ENCODE data around the gene OLFM1.
A peak's percentile ranks its signal among the peaks of the same experiment; 100 is the strongest.
"Not testable (repeated sequence)": the region's sequence is repeated elsewhere in the genome, so short reads cannot be mapped to it uniquely, and the experiment has no call there.

OLFM1 gene

DNA sequence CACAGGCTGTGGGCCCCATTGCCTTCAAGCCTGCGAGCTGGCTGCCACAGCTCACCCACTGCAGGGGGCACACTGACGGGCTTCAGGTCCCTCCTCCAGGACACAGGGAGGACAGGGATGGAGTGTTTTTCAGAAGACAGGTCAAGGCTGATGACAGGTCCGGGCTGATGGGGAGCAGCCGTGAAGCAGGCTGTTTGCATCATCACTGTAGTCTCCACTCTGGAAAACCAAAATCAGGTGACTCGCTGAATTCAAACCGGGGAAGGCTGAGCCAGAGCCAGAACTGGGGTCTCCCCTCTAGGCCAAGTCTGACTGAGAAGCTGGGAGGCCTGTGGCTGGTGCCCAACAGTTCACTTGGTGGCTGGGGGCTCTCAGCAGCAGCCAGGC lies 48.5 kb downstream of the OLFM1 start:
- DNase-seq: no peak

DNA sequence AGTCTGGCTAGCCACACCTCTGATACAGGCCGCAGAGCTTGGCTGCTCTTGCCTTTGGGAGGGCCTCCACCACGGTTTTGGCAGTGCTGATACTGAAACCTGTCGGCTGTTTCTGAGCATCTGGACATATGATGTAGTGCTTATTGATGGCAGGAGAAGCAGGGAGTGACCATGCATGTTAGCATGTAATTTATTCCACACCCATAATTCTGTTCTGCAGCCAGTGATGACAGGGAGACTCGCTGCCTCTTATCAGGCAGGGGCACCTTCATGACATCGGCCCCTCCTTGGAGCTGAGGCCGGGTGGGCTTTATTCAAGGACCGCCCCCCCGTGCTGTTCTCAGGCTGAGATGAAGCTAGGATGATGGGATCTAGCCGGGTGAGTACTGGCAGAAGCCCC lies 49.0 kb downstream of the OLFM1 start:
- no peak for DNase-seq

DNA sequence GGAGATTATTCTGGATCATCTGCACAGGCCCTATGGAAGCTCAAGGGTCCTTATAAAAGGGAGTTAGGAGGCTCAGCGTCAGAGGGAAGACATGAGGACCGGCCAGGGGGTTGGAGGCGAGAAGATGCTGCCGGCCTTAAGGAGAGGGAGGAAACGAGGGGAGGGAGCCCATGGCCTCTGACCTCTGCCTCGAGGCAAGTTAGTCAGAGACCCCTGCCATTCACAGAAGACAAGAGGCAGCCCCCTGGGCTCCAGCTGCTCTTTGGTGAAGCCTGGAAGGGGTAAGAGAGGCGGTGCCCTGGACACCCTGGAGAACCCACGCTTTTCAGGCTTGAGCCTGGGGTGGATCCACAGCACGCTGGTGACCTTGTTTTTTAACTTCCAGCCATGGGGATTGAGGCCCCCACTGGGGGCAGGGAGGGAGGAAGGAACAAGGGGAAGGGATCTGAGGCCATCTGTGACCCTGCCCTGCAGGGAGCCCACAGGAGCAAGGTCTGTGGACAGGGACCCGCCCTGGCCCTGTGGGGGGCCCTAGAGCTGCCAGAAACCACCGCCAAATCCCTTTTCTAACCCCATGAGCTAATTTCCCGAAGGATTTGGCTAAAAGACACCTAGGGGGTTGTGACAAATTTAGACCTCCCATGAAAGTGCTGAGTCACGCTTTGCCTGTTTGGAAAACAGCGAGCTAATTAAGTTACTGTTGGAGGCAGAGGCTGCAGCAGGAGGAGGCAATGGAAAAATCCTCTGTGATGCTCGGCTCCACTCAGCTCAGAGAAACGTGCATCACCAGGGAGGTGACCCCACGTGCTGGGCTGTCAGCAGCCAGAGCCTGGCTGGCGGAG lies 49.7 kb downstream of the OLFM1 start:
- DNase-seq: peak; percentile 65

DNA sequence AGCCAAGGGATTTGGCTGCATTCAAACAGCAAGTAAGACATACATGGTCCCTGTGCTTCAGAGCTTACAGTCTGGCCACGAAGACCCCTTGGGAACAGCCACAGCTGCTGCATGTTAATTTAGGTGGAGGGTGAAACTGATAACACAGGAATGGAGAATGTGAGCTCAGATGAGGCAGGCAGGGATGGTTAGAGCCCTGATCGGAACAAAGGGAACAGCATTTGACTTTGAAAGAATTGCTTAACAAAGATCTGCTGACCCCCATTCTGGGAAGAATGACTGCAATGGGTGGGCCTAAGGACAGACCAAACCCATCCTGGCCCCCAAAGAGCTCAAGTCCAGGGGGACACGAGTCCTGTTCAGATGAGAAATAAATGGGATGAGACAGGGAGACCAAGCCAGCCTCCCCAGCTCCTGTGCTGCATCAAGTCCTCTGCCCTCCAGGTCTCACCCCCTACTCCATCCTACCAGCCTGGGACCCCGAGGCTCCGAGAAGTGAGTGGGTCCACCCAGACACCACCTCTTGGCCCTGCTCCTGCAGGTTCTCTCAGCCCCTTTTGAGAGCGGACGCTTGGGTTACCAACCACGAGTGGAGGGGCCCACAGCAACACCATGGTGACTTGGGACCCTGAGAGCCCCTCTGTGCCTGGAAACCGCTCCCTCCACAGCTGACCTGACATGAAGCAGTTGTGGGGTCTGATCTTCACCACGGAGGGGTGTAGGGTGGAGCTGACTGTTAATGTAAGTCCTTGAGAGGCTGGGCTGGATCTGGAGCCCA lies 50.8 kb downstream of the OLFM1 start:
- no peak for DNase-seq

DNA sequence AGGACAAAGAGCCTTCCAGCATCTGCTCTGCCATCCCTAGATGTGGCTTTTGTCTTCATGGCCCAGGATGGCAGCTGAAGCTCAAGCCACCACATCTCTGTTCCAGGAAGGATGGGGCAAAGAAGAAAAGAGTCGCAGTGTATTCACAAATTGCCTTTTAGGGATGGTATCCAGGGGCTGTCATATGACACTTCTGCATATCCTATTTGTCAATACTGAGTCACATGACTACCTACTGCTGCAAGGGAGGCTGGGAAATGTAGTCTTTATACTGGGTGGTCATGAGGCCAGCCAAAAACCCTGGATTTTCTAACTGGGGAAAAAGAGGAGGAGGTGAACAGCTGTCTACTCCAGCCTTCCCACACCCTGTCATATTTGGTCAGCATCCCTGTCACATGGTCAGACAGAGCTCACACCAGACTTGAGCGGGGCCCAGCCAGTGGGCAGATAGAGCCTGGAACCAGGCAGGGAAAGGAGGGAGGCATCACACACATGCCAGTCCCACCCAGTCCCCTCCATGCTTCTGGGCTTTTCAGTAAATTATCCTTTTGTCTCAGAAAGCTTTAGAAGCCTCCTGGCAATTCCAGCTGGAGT lies 52.0 kb downstream of the OLFM1 start:
- DNase-seq: peak; percentile 31

DNA sequence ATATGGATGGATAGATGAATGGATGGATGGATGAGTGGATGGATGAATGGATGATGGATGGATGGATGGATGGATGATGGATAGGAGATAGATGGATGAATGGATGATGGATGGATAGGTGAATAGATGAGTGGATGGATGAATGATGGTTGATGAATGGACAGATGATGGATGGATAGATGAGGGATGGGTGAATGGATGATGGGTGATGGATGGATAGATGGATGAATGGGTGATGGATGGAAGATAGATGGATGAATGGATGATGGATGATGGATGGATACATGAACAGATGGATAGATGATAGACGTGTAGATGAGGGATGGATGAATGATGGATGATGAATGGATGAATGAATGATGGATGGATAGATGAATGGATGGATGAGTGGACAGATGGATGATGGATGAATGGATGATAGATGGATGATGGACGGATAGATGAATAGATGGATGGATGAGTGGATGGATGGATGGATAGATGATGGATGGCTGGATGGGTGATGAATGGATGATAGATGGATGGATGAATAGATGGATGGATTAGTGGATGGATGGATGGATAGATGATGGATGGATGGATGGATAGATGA lies 53.8 kb downstream of the OLFM1 start:
- no peak for DNase-seq

DNA sequence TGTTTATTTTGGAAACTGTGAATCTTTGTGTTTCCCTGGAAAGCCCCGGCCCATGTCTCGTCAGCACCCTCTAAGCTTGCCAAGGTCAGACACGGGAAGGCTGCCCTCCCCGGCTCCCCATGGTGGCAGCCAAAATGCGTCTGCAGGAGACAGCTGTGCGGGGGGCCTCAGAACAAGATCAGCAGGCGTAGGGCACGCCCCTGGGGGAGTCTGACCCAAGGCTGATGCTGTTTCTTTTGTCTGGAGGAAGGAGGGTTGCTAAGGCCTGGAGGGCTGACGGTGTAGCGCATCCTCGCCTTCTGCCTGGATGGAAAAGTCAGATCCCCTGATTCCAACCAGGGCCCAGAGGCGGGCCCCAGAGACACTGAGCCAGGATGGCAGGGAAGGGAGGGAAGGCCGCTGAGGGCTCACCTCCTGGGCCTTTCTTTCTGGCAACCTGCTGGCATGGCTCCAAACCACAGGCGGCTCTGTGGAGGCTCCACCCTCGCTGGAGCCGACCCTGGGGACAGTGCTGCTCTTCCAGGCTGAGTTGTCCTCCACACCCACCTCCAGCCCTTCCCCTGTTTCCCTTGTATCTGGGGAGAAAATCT lies 57.2 kb downstream of the OLFM1 start:
- peak; percentile 86 for DNase-seq

DNA sequence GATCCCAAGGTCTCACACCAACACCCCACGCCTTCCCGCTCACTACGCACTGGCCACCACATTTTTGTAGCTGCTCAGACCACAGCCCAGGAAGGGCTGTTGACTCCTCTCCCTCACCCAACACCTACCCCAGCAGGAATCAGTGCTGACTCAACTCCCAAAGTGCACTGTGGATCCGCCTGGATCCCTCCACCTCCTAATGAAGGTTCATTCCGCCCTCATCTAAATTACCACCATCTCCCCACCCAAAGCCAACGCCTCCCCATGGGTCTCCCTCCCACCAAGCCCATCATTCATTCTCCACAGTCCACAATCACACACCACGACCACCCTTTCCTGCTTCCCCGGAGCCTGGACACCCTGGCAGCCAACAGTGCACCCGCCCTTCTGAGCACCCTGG lies 57.8 kb downstream of the OLFM1 start:
- no peak for DNase-seq

DNA sequence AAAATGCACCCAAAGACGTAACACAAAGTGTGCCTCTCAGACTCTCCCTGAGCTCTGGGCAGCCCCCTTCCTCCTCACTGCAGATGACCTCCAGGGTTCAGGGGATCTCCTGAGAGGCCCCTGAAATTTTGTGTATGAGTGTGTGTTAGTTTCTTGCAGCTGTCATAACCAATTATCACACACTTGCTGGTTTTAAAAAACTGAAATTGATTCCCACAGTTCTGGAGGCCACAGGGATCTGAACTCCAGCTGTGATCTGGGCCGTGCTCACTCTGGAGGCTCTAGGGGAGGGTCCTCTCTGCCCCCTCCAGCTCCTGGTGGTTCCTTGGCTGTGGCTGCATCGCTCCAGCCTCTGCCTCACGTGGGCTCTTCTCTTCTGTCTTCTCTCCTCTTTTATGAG lies 58.8 kb downstream of the OLFM1 start:
- DNase-seq: no peak

DNA sequence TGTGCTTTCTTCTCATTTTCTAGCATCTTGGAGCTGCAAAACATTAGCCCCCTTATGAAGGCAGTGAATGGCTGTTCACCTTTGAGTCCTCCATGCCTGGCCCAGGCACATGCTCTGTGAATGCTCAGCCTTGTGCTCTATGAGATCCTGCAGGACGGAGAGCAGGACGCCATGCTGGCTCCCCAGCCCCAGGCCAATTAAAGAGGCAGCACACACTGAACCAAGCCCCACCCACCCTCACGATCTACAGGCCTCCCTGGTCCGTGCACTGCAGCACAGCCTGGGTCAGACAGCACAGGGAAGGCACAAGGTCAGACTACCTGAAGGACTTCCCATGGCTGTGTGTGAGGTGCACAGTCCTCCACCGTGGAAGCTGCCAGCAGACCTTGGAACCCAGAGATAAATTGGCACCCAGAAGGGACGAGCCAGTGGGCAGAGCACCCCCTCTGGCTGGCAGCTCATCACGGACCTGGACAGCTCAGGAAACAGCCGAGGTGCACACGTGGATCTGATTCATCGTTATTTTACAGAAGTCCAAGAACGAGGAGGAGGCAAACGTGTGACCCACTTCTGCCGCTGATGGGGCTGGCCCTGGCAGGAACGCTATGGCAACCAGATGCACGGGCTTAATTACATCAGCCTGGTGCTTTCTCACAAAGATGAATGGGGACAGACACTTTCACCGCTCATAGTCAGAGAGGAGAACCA lies 59.5 kb downstream of the OLFM1 start:
- peak; percentile 80 for DNase-seq

DNA sequence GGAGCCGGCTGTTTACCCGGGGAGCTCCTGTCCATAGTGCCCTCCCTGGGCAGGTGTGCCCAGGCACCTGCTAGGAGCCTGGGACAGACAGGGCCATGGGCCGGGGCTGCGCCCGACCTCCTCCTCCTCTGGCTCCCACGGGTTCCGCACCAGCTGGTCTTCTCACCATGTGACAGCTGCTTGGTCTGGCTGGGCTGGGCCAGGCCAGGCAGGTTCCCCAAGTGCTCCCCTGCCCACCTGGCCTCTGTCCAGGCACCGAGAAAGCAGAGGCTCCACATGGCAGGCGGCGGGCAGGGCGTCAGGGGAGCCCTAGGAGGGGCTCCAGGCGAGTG lies 60.0 kb downstream of the OLFM1 start:
- no peak for DNase-seq

DNA sequence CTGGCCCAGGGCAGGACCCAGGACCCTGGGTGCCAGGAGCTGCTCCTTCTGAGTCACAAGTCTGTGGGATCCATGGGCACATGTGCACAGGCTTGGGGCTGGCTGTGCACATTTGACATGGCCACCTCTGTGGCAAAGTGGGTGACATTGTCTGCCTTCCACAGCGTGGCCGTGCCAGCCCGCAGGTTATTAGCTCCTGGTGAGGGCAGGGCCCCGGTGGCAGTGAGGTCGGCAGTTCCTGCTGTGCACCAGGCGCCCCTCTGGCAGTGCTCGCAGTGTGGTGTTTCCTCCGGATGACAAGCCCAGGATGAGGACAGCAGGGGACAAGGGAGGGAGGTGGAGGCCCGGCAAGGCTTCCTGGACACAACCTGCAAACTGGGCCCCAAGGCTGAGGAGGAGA lies 60.5 kb downstream of the OLFM1 start:
- no peak for DNase-seq

DNA sequence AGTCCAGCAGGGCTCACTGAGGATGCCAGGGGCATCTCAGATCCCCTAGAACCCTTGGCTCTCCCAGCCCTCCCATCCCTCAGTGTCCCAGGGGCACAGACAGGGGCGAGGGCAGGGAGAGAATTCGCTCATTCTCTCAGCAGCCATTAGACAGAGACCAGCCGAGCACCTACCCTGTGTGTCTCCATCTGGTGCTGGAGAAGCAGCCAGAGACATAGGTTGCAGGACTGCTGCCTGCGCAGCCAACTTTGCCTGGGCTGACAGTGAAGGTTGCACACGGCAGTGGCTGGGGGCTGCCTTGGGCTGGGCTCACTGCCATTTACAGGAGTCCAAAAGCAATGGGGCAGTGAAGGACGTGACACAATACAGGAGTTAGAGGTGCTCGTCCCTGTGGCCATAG lies 60.9 kb downstream of the OLFM1 start:
- DNase-seq: no peak

DNA sequence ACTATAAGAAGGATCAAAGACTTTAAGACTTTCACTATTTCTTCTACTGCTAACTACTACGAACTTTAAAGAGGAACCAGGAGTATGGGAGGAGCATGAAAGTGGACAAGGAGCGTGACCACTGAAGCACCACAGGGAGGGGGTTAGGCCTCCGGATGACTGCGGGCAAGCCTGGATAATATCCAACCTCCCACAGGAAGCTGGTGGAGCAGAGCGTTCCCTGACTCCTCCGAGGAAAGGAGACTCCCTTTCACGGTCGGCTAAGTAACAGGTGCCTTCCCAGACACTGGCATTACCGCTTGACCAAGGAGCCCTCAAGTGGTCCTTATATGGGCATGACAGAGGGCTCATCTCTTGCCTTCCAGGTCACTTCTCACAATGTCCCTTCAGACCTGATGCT lies 62.4 kb downstream of the OLFM1 start:
- DNase-seq: not testable (repeated sequence)

DNA sequence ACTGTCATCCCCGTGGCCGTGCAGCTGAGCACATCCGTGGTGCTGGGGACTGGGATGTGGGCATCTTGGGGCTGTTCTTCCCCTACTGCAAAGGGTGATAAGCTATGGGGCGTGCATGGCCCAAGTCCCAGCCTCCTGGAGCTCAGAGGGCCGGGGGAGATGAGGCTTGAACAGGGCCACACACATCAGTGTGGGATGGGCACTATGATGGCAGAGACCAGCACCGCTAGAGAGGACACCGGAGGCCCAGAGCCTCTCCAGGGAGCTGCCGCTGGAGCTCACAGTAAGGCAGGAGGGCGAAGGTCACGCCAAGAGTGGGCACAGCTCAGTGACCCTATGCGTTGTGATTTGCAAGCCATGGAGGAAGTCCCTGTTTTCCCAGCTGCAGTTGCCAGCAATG lies 63.5 kb downstream of the OLFM1 start:
- no peak for DNase-seq

DNA sequence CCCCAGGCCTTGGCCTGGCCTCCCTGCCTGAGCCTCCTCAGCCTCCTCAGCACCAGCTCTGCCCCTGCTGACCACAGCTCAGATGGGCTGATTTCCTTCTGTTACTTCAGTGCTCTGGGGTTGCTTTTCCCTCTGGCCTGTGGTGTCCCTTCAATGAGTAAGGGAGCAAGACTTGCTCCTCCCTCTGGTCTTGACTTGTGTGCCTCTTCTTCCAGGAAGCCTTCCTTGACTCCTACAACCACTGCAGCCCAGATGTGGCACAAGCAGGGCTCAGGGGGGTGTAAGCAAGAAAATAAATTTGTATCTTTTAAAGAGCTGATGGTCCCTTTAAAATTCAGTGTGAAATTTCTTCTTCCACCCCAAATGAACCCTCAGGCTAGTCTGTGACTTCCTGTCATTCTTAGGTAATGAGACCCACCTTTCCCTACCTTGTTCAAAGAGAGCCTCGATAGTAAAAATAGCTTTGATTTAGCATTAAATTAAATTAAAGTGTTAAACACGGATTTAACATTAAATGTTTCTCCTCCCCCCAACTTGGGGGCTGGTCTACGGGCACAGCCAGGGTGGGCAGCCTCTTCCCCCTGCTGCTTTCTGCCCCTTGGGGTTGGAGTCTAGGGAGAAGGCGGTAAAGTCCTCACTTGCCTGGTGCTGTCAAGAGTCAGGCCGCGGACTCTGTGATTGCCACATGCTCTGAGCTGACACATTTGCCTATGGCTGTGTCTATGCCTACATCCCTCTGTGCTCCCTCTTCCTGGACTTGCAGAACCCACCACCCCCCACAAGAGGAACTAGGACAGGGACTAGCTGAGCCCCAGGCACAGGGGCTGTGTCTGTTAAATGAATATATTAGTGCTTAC lies 64.5 kb downstream of the OLFM1 start:
- no peak for DNase-seq

DNA sequence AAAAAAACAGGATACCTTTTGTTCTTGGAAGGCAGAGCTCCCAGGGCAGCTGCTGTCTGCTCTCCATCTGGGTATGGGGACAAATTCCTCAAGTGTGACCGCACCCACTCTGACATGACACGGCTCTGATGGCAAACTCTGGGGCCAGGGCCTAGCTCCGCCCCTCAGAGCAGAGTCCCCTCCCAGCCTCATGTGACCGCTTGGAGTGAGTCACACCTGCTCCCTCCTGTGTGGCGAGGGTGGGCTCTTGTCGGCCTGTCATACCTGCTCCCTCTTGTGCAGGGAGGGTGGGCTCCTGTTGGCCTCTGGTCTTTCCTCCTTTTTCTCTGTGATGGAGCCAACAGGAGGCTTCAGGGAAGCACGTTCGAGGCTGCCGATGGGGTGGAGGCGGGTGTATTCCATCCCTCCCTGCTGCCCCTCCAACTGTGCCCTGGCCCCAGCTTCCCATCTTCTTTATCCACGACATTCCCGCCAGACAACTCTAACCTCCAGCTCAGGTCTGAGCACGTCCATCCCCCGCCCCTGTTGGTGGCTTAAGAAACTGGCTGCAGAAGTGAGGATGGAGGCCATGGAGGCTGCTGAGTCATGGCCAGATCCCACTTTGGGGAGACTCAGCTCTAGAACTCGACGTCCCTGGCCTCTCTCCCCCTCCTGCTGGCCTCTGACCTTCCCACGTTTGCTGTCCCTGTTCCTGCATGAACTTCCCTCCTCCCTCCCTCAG lies 65.3 kb downstream of the OLFM1 start:
- DNase-seq: no peak

DNA sequence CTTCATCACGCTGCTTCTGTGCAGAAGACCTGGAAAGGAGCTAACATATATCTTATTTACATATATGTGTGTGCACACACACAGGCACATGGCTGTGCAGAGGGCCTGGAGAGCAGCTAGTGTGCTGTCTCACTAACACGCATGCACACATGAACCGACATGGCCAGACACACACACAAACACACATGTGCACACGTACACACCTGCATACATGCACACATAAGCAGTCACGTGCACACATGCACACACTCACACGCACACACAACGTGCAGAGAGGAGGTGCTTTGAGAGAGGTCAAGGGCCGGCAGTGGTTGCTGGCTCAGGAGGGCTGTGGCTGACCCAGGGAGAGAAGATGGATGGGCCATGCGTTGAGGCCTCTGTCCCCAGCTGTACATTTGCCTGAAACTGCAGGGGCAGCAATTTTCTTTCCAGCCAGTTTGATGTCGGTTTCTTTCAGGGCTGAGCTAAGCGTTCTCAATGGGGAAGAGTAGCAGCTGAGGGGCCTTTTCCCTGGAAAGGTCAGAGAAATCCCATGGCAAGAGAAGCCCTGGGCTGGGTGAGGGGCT lies 66.7 kb downstream of the OLFM1 start:
- no peak for DNase-seq

DNA sequence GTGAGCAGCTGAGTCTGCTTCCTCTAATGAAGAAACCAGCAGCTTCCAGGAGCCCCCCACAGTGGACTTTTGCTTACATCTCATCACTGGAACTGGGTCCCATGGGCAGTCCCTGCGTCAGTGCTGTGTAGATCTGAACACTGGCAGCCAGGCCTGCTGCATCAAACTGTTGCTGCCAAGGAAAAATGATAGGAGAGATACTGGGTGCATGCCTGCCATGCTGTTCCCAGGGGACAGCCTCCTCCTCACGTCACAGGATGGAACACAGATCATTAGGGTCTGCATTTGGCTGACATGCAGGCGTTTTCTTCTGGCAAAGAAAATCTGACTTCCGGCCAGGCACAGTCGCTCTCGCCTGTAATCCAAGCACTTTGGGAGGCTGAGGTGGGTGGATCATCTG lies 67.9 kb downstream of the OLFM1 start:
- DNase-seq: no peak

Data from NCI-H345 (cell line).